IMR-90 (cell line): ENCODE data around the gene ERRFI1. TPM values are rescaled to one million over a fixed set of nuclear protein-coding genes. Genes with fewer than 3 reads are reported as not detected.

Experiments
- ATAC-seq: fragments of 200-7000 bp; cut with Tn5 transposase; 2 replicates; pipeline ENCODE4 v1.9.1; 2020; ENCODE audit warnings: low read depth, mild to moderate bottlenecking, moderate library complexity
- BruUV-seq: library from RNA; stranded (reverse); fragments of 400-500 nt; replicated peaks from 2 replicates; lab custom pipeline; 2021; lab: Mats Ljungman, UMichigan
- CTCF ChIA-PET: fragments of 300-600 bp; formaldehyde crosslinking; extraction: SDS; loops from one replicate; lab custom pipeline; 2021; ENCODE audit warnings: antibody characterized with exemption; lab: Yijun Ruan, JAX
- POLR2A ChIA-PET: fragments of 300-600 bp; sonication (Branson Sonifier 250); formaldehyde crosslinking; loops from one replicate; lab custom pipeline; 2022; ENCODE audit warnings: antibody characterized with exemption; ENCODE audit not compliant: unreplicated experiment; lab: Charles Lee
- DNase-seq: peaks from one replicate; pipeline ENCODE4 v3.0.0; 2013
- H2AFZ ChIP-seq: replicated peaks from 2 replicates; pipeline ENCODE3; 2013; ENCODE audit warnings: low read length, mild to moderate bottlenecking; ENCODE audit not compliant: poor library complexity
- H2AK5ac ChIP-seq: 2 replicates; pipeline ENCODE4 v1.6.1; 2013; ENCODE audit warnings: low read depth, low read length, inconsistent platforms
- H2AK9ac ChIP-seq: replicated peaks from 2 replicates; pipeline ENCODE3; 2013; ENCODE audit warnings: mild to moderate bottlenecking, low read depth, low read length, moderate library complexity; ENCODE audit not compliant: poor library complexity
- H2BK120ac ChIP-seq: 2 replicates; pipeline ENCODE4 v1.6.1; 2013; ENCODE audit warnings: low read depth, low read length, inconsistent platforms
- H2BK15ac ChIP-seq: 3 replicates; pipeline ENCODE4 v1.6.1; 2013; ENCODE audit warnings: low read depth, low read length, inconsistent platforms
- H2BK20ac ChIP-seq: 2 replicates; pipeline ENCODE4 v1.6.1; 2013; ENCODE audit warnings: low read depth, mild to moderate bottlenecking, inconsistent platforms, low read length, moderate library complexity
- H2BK5ac ChIP-seq: 2 replicates; pipeline ENCODE4 v1.6.1; 2013; ENCODE audit warnings: mild to moderate bottlenecking, low read depth, low read length, inconsistent platforms; ENCODE audit not compliant: poor library complexity, severe bottlenecking
- H3K14ac ChIP-seq: replicated peaks from 2 replicates; pipeline ENCODE4 v1.6.1; 2013; ENCODE audit warnings: low read depth, low read length, inconsistent platforms
- H3K18ac ChIP-seq: 2 replicates; pipeline ENCODE4 v1.6.1; 2013; ENCODE audit warnings: low read depth, low read length, control low read depth
- H3K23ac ChIP-seq: 2 replicates; pipeline ENCODE4 v1.6.1; 2013; ENCODE audit warnings: low read depth, low read length, inconsistent platforms
- H3K27ac ChIP-seq: 2 replicates; pipeline ENCODE4 v1.5.1; 2013; ENCODE audit warnings: mild to moderate bottlenecking, control low read depth, low read length; ENCODE audit not compliant: insufficient read depth
- H3K27me3 ChIP-seq: 2 replicates; pipeline ENCODE4 v1.6.1; 2013; ENCODE audit warnings: low read length; ENCODE audit not compliant: control insufficient read depth, insufficient read depth
- H3K36me3 ChIP-seq: 2 replicates; pipeline ENCODE4 v1.6.1; 2013; ENCODE audit warnings: low read length, mixed read lengths; ENCODE audit not compliant: control insufficient read depth, insufficient read depth
- H3K4ac ChIP-seq: 2 replicates; pipeline ENCODE4 v1.6.1; 2013; ENCODE audit warnings: low read depth, low read length, inconsistent platforms
- H3K4me1 ChIP-seq: 2 replicates; pipeline ENCODE4 v1.6.1; 2013; ENCODE audit warnings: low read length, mixed read lengths; ENCODE audit not compliant: control insufficient read depth, insufficient read depth
- H3K4me2 ChIP-seq: 2 replicates; pipeline ENCODE4 v1.6.1; 2013; ENCODE audit warnings: low read depth, mild to moderate bottlenecking, control low read depth, low read length, moderate library complexity
- H3K4me3 ChIP-seq: 2 replicates; pipeline ENCODE4 v1.5.1; 2013; ENCODE audit warnings: low read depth, mild to moderate bottlenecking, control low read depth, low read length, moderate library complexity; ENCODE audit not compliant: insufficient read depth
- H3K56ac ChIP-seq: 2 replicates; pipeline ENCODE4 v1.6.1; 2013; ENCODE audit warnings: low read length, inconsistent platforms; ENCODE audit not compliant: insufficient read depth; ENCODE audit errors: extremely low read depth
- H3K79me1 ChIP-seq, 2 experiments: 2 replicates each; pipeline ENCODE4 v1.6.1; 2013; ENCODE audit warnings: low read length in 2 of 2, inconsistent platforms in 1 of 2, low read depth in 1 of 2
- H3K9ac ChIP-seq: 2 replicates; pipeline ENCODE4 v1.6.1; 2013; ENCODE audit warnings: low read depth, low read length, control low read depth
- H3K9me1 ChIP-seq: 2 replicates; pipeline ENCODE4 v1.6.1; 2013; ENCODE audit warnings: low read length, inconsistent platforms; ENCODE audit not compliant: insufficient read depth
- H3K9me3 ChIP-seq: 2 replicates; pipeline ENCODE4 v1.6.1; 2013; ENCODE audit warnings: low read length; ENCODE audit not compliant: control insufficient read depth, insufficient read depth
- H4K20me1 ChIP-seq: 2 replicates; pipeline ENCODE4 v1.6.1; 2013; ENCODE audit warnings: low read length, inconsistent platforms; ENCODE audit not compliant: insufficient read depth
- H4K5ac ChIP-seq: 2 replicates; pipeline ENCODE4 v1.6.1; 2013; ENCODE audit warnings: mild to moderate bottlenecking, low read depth, low read length, control low read depth
- H4K8ac ChIP-seq, 2 experiments: 2 replicates each; pipeline ENCODE4 v1.6.1; 2013; ENCODE audit warnings: low read depth in 2 of 2, low read length in 2 of 2, control low read depth in 1 of 2, inconsistent platforms in 1 of 2
- H4K91ac ChIP-seq: 2 replicates; pipeline ENCODE4 v1.6.1; 2013; ENCODE audit warnings: low read depth, low read length, inconsistent platforms; ENCODE audit not compliant: insufficient read depth
- CEBPB ChIP-seq: IDR thresholded peaks from 2 replicates; pipeline ENCODE4 v1.6.1; 2012; ENCODE audit warnings: low read depth, low read length, improper control_type of control experiment
- FOS ChIP-seq: fragments of 150-350 bp; IDR thresholded peaks from 2 replicates; pipeline ENCODE4 v1.6.1; 2016; ENCODE audit warnings: low read depth, low read length
- MAFK ChIP-seq: IDR thresholded peaks from 2 replicates; pipeline ENCODE4 v1.6.1; 2012; ENCODE audit warnings: low read depth, low read length, improper control_type of control experiment
- RAD21 ChIP-seq: IDR thresholded peaks from 2 replicates; pipeline ENCODE4 v1.6.1; 2012; ENCODE audit warnings: low read length, improper control_type of control experiment
- RCOR1 ChIP-seq: IDR thresholded peaks from 2 replicates; pipeline ENCODE4 v1.6.1; 2012; ENCODE audit warnings: mild to moderate bottlenecking, low read length, improper control_type of control experiment; ENCODE audit not compliant: insufficient replicate concordance
- WGBS, 2 experiments: methylation state at CpG; one replicate each; pipeline versions ENCODE4 v1.1.5 to v1.1.7; 2013; ENCODE audit warnings: missing lambda C conversion rate in 2 of 2; ENCODE audit not compliant: insufficient read length in 1 of 2; ENCODE audit errors: extremely low coverage in 2 of 2; 5-methylcytosine and 5-hydroxymethylcytosine counted together
- dilution Hi-C: fragments of 300-500 bp; cut with HindIII; formaldehyde crosslinking; loops from one replicate; pipeline ENCODE4 v1.14.3; 2018; ENCODE audit warnings: low sequenced_read_pairs; ENCODE audit not compliant: unreplicated experiment
- in situ Hi-C: fragments of 300-500 bp; cut with MboI; formaldehyde crosslinking; loops from 3 replicates; pipeline ENCODE4 v1.14.3; 2019; ENCODE audit warnings: low sequenced_read_pairs, inconsistent platforms, mixed read lengths
- intact Hi-C: fragments of 100-400 bp; cut with micrococcal nuclease; formaldehyde crosslinking; loops from 2 replicates; pipeline ENCODE4 v1.10.0; 2022
- polyA plus RNA-seq, 3 experiments: library from polyadenylated mRNA; depleted of rRNA; stranded (reverse); fragments of >200 nt; gene quantifications; 2 replicates each; pipeline ENCODE4 v1.2.3, GENCODE V29; 2012; ENCODE audit warnings: low replicate concordance in 1 of 3
- total RNA-seq: library from RNA; depleted of rRNA; stranded (reverse); fragments of >200 nt; gene quantifications from 2 replicates; pipeline ENCODE4 v1.2.3, GENCODE V29; 2012

The ERRFI1 gene
- total and polyA plus RNA-seq, 2 of the 4 experiments (the other 2 are of a cell fraction), result 101 to 145 TPM

- Histone ChIP-seq H3K27me3 (no peaks in the 10 kb centered on the region), H3K4me3 (no peak overlapping the region), H3K4me1 (peaks cover 16% of the 10 kb centered on the region), H3K27ac (peak overlapping the region; percentile 80), H3K9me3 (no peaks in the 10 kb centered on the region), H3K36me3 (no peaks in the 10 kb centered on the region), H2AK9ac (no peak overlapping the region), H2BK15ac (peak overlapping the region; percentile 57), H2BK5ac (peak overlapping the region; percentile 93), H3K4me2 (peak overlapping the region; percentile 81), H3K56ac (peak overlapping the region; percentile 41; the same call in 1 of the 2 replicates), H3K79me1 (no peaks in the 10 kb centered on the region), H3K9ac (peak overlapping the region; percentile 14; the same call in 1 of the 2 replicates), H2BK20ac (peak overlapping the region; percentile 91), H3K4ac (peak overlapping the region; percentile 82), H2AK5ac (peak overlapping the region; percentile 62), H4K91ac (peak overlapping the region; percentile 72), H2BK120ac (peak overlapping the region; percentile 92), H4K20me1 (no peaks in the 10 kb centered on the region), H4K5ac (peak overlapping the region; percentile 91), H3K9me1 (peaks cover 4% of the 10 kb centered on the region; the same call in 1 of the 2 replicates), H4K8ac (peak overlapping the region; percentile 14 to 62), H2AFZ (no peak overlapping the region), H3K18ac (peak overlapping the region; percentile 99), H3K23ac (peak overlapping the region; percentile 20), H3K14ac (peak overlapping the region; percentile 50)
- peak; percentile 52 for ATAC-seq
- DNase-seq, result peak; percentile 82
- no TSS peak for BruUV-seq
- in situ Hi-C loops, result no loop called here
- intact Hi-C loops, result no loop called here
- WGBS, 2 experiments, result no CpG with 5 or more reads among the region's 11 CpGs
- ChIA-PET CTCF (no interaction called here), POLR2A (interaction anchor here (0.5 kb wide), 1 partner anchor 228 kb away, joined by 7 read pairs; no protein-coding TSS in a partner anchor)
- TF ChIP-seq CEBPB (no peak), RAD21 (0 out of 2 replicates have a peak, but pooled peaks have one; percentile 6), MAFK (0 out of 2 replicates have a peak, but pooled peaks have one; percentile 9), FOS (peak; percentile 79; the same call in 1 of the 2 replicates), RCOR1 (peak; percentile 52)
- dilution Hi-C loops, result no loop called here
Observed at GRCh38 chr1:8061673-8062386, 35.7 kb upstream of the ERRFI1 start.
